ENCODE measurements around the gene CENPP. TPM values are rescaled to one million over a fixed set of nuclear protein-coding genes. Genes with fewer than 3 reads are reported as not detected.

CENPP gene
- total RNA-seq, result 1 to 10 TPM; 1.9 to 5.0 (median 4.3) TPM
- total RNA-seq (2013), result 5.4 TPM
- total RNA-seq, result 2.1 to 18.7 (median 3.8) reads per million in 29 experiments

- peak within 1 kb of the TSS; percentile 97 to 99 for H3K27ac Mint-ChIP-seq
- H3K27me3 Mint-ChIP-seq, result no peaks in the 10 kb centered on the region
- H3K4me1 ChIP-seq (ENCODE audit: control insufficient read depth in 1 of 2, extremely low read depth in 1 of 2, insufficient read depth in 2 of 2, low read length in 2 of 2), result peaks cover 13 to 18% of the 10 kb centered on the region in 2 experiments
- peak within 1 kb of the TSS; percentile 90 to 95 for H3K4me3 ChIP-seq (ENCODE audit: control insufficient read depth in 1 of 2, extremely low read depth in 1 of 2, low read length in 1 of 2)
- peaks cover 0 to 24% of the 10 kb centered on the region in 2 donors for H3K36me3 ChIP-seq (ENCODE audit: control insufficient read depth in 2 of 2, extremely low read depth in 1 of 2, insufficient read depth in 1 of 2, low read length in 1 of 2)
- WGBS (ENCODE audit: insufficient coverage), result under 1% methylated on average over 49 of the region's 55 CpGs
- peak within 1 kb of the TSS; percentile 97 for H3K27ac ChIP-seq (ENCODE audit: low read length)
- ATAC-seq (replicated peaks in 1 of 4) (peak; percentile 95 to 96 (median 95)), DNase-seq (peak; percentile 68 to 89 (median 79))
- H3K36me3 Mint-ChIP-seq, result peaks cover 18% of the 10 kb centered on the region
- H3K9me3 ChIP-seq, result no peaks in the 10 kb centered on the region
- no peaks in the 10 kb centered on the region for H3K27me3 ChIP-seq (replicated peaks in 1 of 2; ENCODE audit: control insufficient read depth in 2 of 2, extremely low read depth in 1 of 2, insufficient read depth in 2 of 2, low read length in 1 of 2)
- H3K9me3 Mint-ChIP-seq, result no peaks in the 10 kb centered on the region
- H3K4me3 Mint-ChIP-seq, result peak within 1 kb of the TSS; percentile 92 to 96 (median 96)
- ChIA-PET CTCF (interaction anchor here in 1 of 2 donors (1.2 to 1.7 kb wide), 5 partner anchors 25 to 345 kb away, joined by 3 to 9 read pairs (median 4); partner anchors contain the start of gene IPPK), POLR2A (interaction anchor here (0.6 to 0.7 kb wide), 3 partner anchors 81 to 1706 kb away, joined by 3 read pairs; no protein-coding TSS in a partner anchor)
- peaks cover 26 to 40% (median 39%) of the 10 kb centered on the region in 3 donors for H3K4me1 Mint-ChIP-seq
These were observed at the start of gene CENPP, which contains the start of gene NOL8 for GRCh38 chr9:92325269-92325990. TSS of gene CENPP (plus strand) at chr9:92325953. TSS of gene NOL8 (minus strand) at chr9:92325350. CDS start at chr9:92324161, 1,189 bp downstream.

- peak in 1 of 35 experiments; percentile 18 for DNase-seq
These were observed 49.3 kb upstream of the CENPP start for GRCh38 chr9:92276331-92277032.

GRCh38 chr9:92278110-92278509 lies 47.6 kb upstream of the CENPP start:
- ChIA-PET CTCF (interaction anchor here in 1 of 2 donors (0.5 to 1.4 kb wide), 2 partner anchors 513 to 1079 kb away, joined by 3 read pairs; no protein-coding TSS in a partner anchor), POLR2A (interaction anchor here in 1 of 2 donors (0.7 kb wide), 1 partner anchor 52 kb away, joined by 3 read pairs; no protein-coding TSS in a partner anchor)
- peaks cover 67% of the 10 kb centered on the region for H3K36me3 Mint-ChIP-seq
- no peak overlapping the region for H3K27ac ChIP-seq (ENCODE audit: low read length)
- 100% methylated on average over 2 of the region's 2 CpGs for WGBS (ENCODE audit: insufficient coverage)
- no peaks in the 10 kb centered on the region for H3K27me3 Mint-ChIP-seq
- no peak overlapping the region for H3K27ac Mint-ChIP-seq
- H3K4me3 ChIP-seq (ENCODE audit: control insufficient read depth in 1 of 2, extremely low read depth in 1 of 2, low read length in 1 of 2), result no peak overlapping the region
- DNase-seq (no peak), ATAC-seq (replicated peaks in 1 of 4) (no peak)
- H3K4me1 ChIP-seq (ENCODE audit: control insufficient read depth in 1 of 2, extremely low read depth in 1 of 2, insufficient read depth in 2 of 2, low read length in 2 of 2), result peaks cover 10 to 16% of the 10 kb centered on the region in 2 experiments
- no peaks in the 10 kb centered on the region for H3K9me3 ChIP-seq
- H3K36me3 ChIP-seq (ENCODE audit: control insufficient read depth in 2 of 2, extremely low read depth in 1 of 2, insufficient read depth in 1 of 2, low read length in 1 of 2), result peaks cover 2 to 91% of the 10 kb centered on the region in 2 donors
- H3K9me3 Mint-ChIP-seq, result no peaks in the 10 kb centered on the region
- H3K4me3 Mint-ChIP-seq, result no peak overlapping the region
- peaks cover 24 to 35% (median 30%) of the 10 kb centered on the region in 3 donors for H3K4me1 Mint-ChIP-seq
- H3K27me3 ChIP-seq (replicated peaks in 1 of 2; ENCODE audit: control insufficient read depth in 2 of 2, extremely low read depth in 1 of 2, insufficient read depth in 2 of 2, low read length in 1 of 2), result no peaks in the 10 kb centered on the region

More at GRCh38 chr9:92276331-92277032, 49.3 kb upstream of the CENPP start:
- no peaks in the 10 kb centered on the region for H3K27me3 Mint-ChIP-seq
- Histone ChIP-seq H3K4me1 (ENCODE audit: control insufficient read depth in 1 of 2, extremely low read depth in 1 of 2, insufficient read depth in 2 of 2, low read length in 2 of 2) (peaks cover 10 to 16% of the 10 kb centered on the region in 2 experiments), H3K9me3 (no peaks in the 10 kb centered on the region), H3K27me3 (replicated peaks in 1 of 2; ENCODE audit: control insufficient read depth in 2 of 2, extremely low read depth in 1 of 2, insufficient read depth in 2 of 2, low read length in 1 of 2) (no peaks in the 10 kb centered on the region), H3K36me3 (ENCODE audit: control insufficient read depth in 2 of 2, extremely low read depth in 1 of 2, insufficient read depth in 1 of 2, low read length in 1 of 2) (peaks cover 4 to 87% of the 10 kb centered on the region in 2 donors), H3K27ac (ENCODE audit: low read length) (peak overlapping the region; percentile 28), H3K4me3 (ENCODE audit: control insufficient read depth in 1 of 2, extremely low read depth in 1 of 2, low read length in 1 of 2) (no peak overlapping the region)
- H3K27ac Mint-ChIP-seq, result peak overlapping the region; percentile 73 to 79
- 0% methylated on average over 3 of the region's 11 CpGs for WGBS (ENCODE audit: insufficient coverage)
- H3K36me3 Mint-ChIP-seq, result peaks cover 70% of the 10 kb centered on the region
- H3K9me3 Mint-ChIP-seq, result no peaks in the 10 kb centered on the region
- peak overlapping the region in 2 of 3 donors; percentile 21 to 45 for H3K4me3 Mint-ChIP-seq
- H3K4me1 Mint-ChIP-seq, result peaks cover 24 to 35% (median 30%) of the 10 kb centered on the region in 3 donors
- ChIA-PET POLR2A (no interaction called here), CTCF (interaction anchor here in 1 of 2 donors (0.7 to 1.4 kb wide), 2 partner anchors 16 to 514 kb away, joined by 3 read pairs; no protein-coding TSS in a partner anchor)
- ATAC-seq (replicated peaks in 1 of 4), result peak in 3 of 4 experiments; percentile 38 to 62 (median 48)

GRCh38 chr9:92279302-92279701 lies 46.5 kb upstream of the CENPP start:
- H3K27me3 ChIP-seq (replicated peaks in 1 of 2; ENCODE audit: control insufficient read depth in 2 of 2, extremely low read depth in 1 of 2, insufficient read depth in 2 of 2, low read length in 1 of 2), result no peaks in the 10 kb centered on the region
- DNase-seq (no peak), ATAC-seq (replicated peaks in 1 of 4) (no peak)
- no peaks in the 10 kb centered on the region for H3K9me3 Mint-ChIP-seq
- H3K4me3 Mint-ChIP-seq, result no peak overlapping the region
- H3K27me3 Mint-ChIP-seq, result no peaks in the 10 kb centered on the region
- H3K36me3 Mint-ChIP-seq, result peaks cover 56% of the 10 kb centered on the region
- H3K27ac Mint-ChIP-seq, result no peak overlapping the region
- H3K4me3 ChIP-seq (ENCODE audit: control insufficient read depth in 1 of 2, extremely low read depth in 1 of 2, low read length in 1 of 2), result no peak overlapping the region
- no peaks in the 10 kb centered on the region for H3K9me3 ChIP-seq
- POLR2A ChIA-PET, result no interaction called here
- H3K4me1 Mint-ChIP-seq, result peaks cover 24 to 35% (median 30%) of the 10 kb centered on the region in 3 donors
- no CpG with 5 or more reads among the region's 1 CpG for WGBS (ENCODE audit: insufficient coverage)
- H3K36me3 ChIP-seq (ENCODE audit: control insufficient read depth in 2 of 2, extremely low read depth in 1 of 2, insufficient read depth in 1 of 2, low read length in 1 of 2), result peaks cover 2 to 85% of the 10 kb centered on the region in 2 donors
- no peak overlapping the region for H3K27ac ChIP-seq (ENCODE audit: low read length)
- peaks cover 10 to 16% of the 10 kb centered on the region in 2 experiments for H3K4me1 ChIP-seq (ENCODE audit: control insufficient read depth in 1 of 2, extremely low read depth in 1 of 2, insufficient read depth in 2 of 2, low read length in 2 of 2)
- CTCF ChIA-PET, result no interaction called here

GRCh38 chr9:92289708-92290390 lies 35.9 kb upstream of the CENPP start:
- DNase-seq (no peak), ATAC-seq (replicated peaks in 1 of 4) (no peak)
- H3K4me1 Mint-ChIP-seq, result peaks cover 49 to 59% (median 51%) of the 10 kb centered on the region in 3 donors
- peaks cover 8 to 30% of the 10 kb centered on the region in 2 donors for H3K36me3 ChIP-seq (ENCODE audit: control insufficient read depth in 2 of 2, extremely low read depth in 1 of 2, insufficient read depth in 1 of 2, low read length in 1 of 2)
- no peak overlapping the region for H3K4me3 ChIP-seq (ENCODE audit: control insufficient read depth in 1 of 2, extremely low read depth in 1 of 2, low read length in 1 of 2)
- H3K27ac ChIP-seq (ENCODE audit: low read length), result no peak overlapping the region
- ChIA-PET POLR2A (interaction anchor here in 1 of 2 donors (1.0 kb wide), 1 partner anchor 11 kb away, joined by 4 read pairs; no protein-coding TSS in a partner anchor), CTCF (no interaction called here)
- no peaks in the 10 kb centered on the region for H3K27me3 Mint-ChIP-seq
- no peaks in the 10 kb centered on the region for H3K27me3 ChIP-seq (replicated peaks in 1 of 2; ENCODE audit: control insufficient read depth in 2 of 2, extremely low read depth in 1 of 2, insufficient read depth in 2 of 2, low read length in 1 of 2)
- H3K27ac Mint-ChIP-seq, result no peak overlapping the region
- WGBS (ENCODE audit: insufficient coverage), result no CpG with 5 or more reads among the region's 5 CpGs
- H3K4me1 ChIP-seq (ENCODE audit: control insufficient read depth in 1 of 2, extremely low read depth in 1 of 2, insufficient read depth in 2 of 2, low read length in 2 of 2), result peaks cover 20 to 22% of the 10 kb centered on the region in 2 experiments
- H3K9me3 ChIP-seq, result no peaks in the 10 kb centered on the region
- H3K4me3 Mint-ChIP-seq, result no peak overlapping the region
- H3K9me3 Mint-ChIP-seq, result no peaks in the 10 kb centered on the region
- H3K36me3 Mint-ChIP-seq, result peaks cover 42% of the 10 kb centered on the region
